AG04450 (cell line): ENCODE data around the gene MAP4K2. TPM values are rescaled to one million over a fixed set of nuclear protein-coding genes. Genes with fewer than 3 reads are reported as not detected.

Experiments
- CTCF ChIA-PET: fragments of 300-600, 350-600 bp; formaldehyde crosslinking; extraction: SDS; loops from one replicate; lab custom pipeline; 2022; ENCODE audit warnings: antibody characterized with exemption, inconsistent platforms; lab: Charles Lee
- POLR2A ChIA-PET: fragments of 350-600 bp; formaldehyde crosslinking; extraction: SDS; loops from one replicate; lab custom pipeline; 2021; ENCODE audit warnings: antibody characterized with exemption, inconsistent platforms; lab: Yijun Ruan, JAX
- DNase-seq: peaks from one replicate; pipeline ENCODE4 v3.0.0-alpha.2; 2011; ENCODE audit warnings: low read depth, low spot score
- H3K27ac ChIP-seq: one replicate; pipeline ENCODE4 v1.5.1; 2012; ENCODE audit warnings: low read depth, low read length, control low read depth
- H3K27me3 ChIP-seq: one replicate; pipeline ENCODE4 v1.6.0; 2012; ENCODE audit warnings: low read length; ENCODE audit not compliant: control insufficient read depth, insufficient read depth
- H3K4me3 ChIP-seq: 2 replicates; pipeline ENCODE4 v1.5.1; 2011; ENCODE audit warnings: mild to moderate bottlenecking, low read depth, low read length, control low read depth
- H3K9me3 ChIP-seq: 2 replicates; pipeline ENCODE4 v1.5.1; 2012; ENCODE audit warnings: low read length; ENCODE audit not compliant: control insufficient read depth, insufficient read depth
- CTCF ChIP-seq: IDR thresholded peaks from 2 replicates; pipeline ENCODE4 v1.5.1; 2011; ENCODE audit warnings: low read depth, low read length, control low read depth, inconsistent platforms
- polyA plus RNA-seq: library from polyadenylated mRNA; depleted of rRNA; stranded (reverse); fragments of >200 nt; gene quantifications from 2 replicates; pipeline ENCODE4 v1.2.3, GENCODE V29; 2011

MAP4K2 gene
- polyA plus RNA-seq, 1 experiment: 9.9 TPM

DNA sequence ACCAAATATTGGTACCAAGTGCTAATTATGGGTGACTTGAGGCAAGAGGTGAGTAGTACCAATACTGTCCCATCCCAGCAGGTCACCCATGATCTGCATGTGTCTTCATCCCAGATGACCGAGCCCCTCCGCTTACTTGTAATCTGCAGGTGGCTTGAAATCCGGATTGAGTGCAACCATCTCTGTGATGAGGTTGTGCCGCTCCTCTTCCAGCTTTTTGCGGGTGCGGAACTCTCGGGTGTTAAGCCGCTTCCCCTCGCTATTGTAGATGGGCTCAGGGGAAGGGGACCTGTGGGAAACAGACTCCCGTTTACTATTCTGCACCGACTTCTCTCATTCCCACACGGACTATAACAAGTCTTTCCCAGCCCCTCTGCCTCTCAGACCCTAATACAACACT lies 32.9 kb downstream of the MAP4K2 start:
- Histone ChIP-seq H3K4me3 (no peak overlapping the region), H3K27me3 (no peaks in the 10 kb centered on the region), H3K27ac (no peak overlapping the region), H3K9me3 (no peaks in the 10 kb centered on the region)
- no peak for TF ChIP-seq CTCF
- ChIA-PET CTCF (no interaction called here), POLR2A (interaction anchor here (0.7 to 1.7 kb wide), 2 partner anchors 10 to 29 kb away, joined by 3 to 7 read pairs; no protein-coding TSS in a partner anchor)
- no peak for DNase-seq

GRCh38 chr11:64769283-64769682 lies 33.7 kb downstream of the MAP4K2 start:
- H3K4me3 ChIP-seq: no peak overlapping the region
- no peak overlapping the region for H3K27ac ChIP-seq
- H3K27me3 ChIP-seq: no peaks in the 10 kb centered on the region
- no peak for TF ChIP-seq CTCF
- no peak for DNase-seq
- ChIA-PET POLR2A (interaction anchor here (0.5 to 0.7 kb wide), 2 partner anchors 14 to 30 kb away, joined by 3 read pairs; no protein-coding TSS in a partner anchor), CTCF (no interaction called here)
- H3K9me3 ChIP-seq: no peaks in the 10 kb centered on the region

DNA sequence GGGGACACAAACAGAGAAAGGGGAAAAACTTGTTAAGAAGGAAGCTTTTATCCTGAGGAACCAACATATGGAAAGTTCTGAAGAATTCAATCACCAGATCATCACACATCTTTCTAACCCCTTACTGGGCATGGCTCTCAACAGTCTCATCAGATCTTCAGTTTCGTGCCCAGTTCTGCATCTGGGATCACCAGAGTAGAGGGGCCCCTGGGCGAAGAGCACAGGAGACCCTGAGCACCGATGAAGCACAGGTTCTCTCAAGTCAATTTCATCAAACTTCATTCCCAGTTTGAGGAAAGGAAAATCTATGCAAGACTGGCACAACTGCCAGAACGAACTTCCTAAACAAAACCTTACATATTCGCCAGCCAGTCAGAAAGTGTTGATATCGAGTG lies 34.7 kb downstream of the MAP4K2 start:
- Histone ChIP-seq H3K9me3 (no peaks in the 10 kb centered on the region), H3K27me3 (no peaks in the 10 kb centered on the region), H3K4me3 (no peak overlapping the region), H3K27ac (no peak overlapping the region)
- TF ChIP-seq CTCF: no peak
- no peak for DNase-seq
- ChIA-PET POLR2A (no interaction called here), CTCF (interaction anchor here (0.6 to 2.1 kb wide), 5 partner anchors 9 to 116 kb away, joined by 3 to 11 read pairs (median 4); partner anchors contain the start of gene SF1)

DNA sequence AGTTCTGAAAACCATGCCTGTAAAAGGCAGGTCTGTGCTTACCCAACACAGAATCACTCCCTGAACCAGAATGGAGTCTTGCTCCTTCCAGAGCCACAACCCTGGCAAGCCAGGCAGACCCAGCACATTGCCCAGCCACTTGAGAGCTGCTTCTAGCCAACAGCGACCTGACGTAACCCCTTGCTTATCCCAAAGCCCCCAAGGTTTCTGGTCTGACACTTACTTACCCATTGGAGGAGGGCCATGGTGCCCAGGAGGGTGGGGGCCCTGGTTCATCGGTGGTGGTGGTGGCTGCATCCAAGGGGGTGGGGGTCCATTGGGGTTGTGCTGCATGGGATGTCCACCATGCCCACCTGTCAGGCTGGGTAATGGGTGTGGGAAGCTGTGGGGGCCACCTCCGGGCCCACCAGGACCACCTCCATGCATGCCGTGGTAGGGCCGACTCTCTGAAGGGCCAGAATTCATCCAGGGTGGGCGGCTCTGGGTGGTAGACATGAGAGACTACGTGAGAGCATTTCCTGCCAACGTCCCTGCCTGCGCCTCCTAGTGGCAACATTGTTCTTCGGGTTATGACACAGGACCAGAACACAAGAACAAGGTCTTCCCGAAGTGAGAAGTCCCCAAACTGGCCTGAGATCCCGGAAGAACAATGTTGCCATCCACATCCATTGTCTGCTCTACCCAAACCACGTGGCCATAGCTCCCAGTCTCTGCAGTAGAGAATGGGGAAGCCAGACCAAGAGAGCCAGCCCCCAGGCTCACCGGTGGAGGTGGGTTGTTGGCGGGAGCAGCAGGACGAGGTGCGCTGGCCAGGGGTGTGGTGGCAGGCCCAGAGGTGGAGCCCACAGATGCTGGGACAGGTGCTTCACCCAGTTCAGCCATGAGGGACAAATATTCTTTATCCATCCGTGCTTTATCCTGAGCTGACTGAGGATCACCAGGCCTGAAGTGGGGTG lies 35.4 kb downstream of the MAP4K2 start:
- H3K9me3 ChIP-seq: no peaks in the 10 kb centered on the region
- no peak for DNase-seq
- ChIA-PET POLR2A (no interaction called here), CTCF (interaction anchor here (0.6 to 2.1 kb wide), 5 partner anchors 9 to 116 kb away, joined by 3 to 11 read pairs (median 4); partner anchors contain the start of gene SF1)
- H3K4me3 ChIP-seq: no peak overlapping the region
- peak; percentile 64 for TF ChIP-seq CTCF
- H3K27ac ChIP-seq: no peak overlapping the region
- H3K27me3 ChIP-seq: no peaks in the 10 kb centered on the region

GRCh38 chr11:64766881-64767280 lies 36.1 kb downstream of the MAP4K2 start:
- Histone ChIP-seq H3K4me3 (no peak overlapping the region), H3K9me3 (no peaks in the 10 kb centered on the region), H3K27me3 (no peaks in the 10 kb centered on the region), H3K27ac (no peak overlapping the region)
- ChIA-PET CTCF (interaction anchor here (2.1 kb wide), 1 partner anchor 10 kb away, joined by 11 read pairs; no protein-coding TSS in a partner anchor), POLR2A (no interaction called here)
- TF ChIP-seq CTCF: no peak
- DNase-seq: no peak
